Right atrium auricular region (tissue), 2 donors: ENCODE measurements around the gene ARHGEF12. TPM values are rescaled to one million over a fixed set of nuclear protein-coding genes. Genes with fewer than 3 reads are reported as not detected.

Source experiments
- DNase-seq: peaks from one replicate; pipeline ENCODE4 v3.0.0-alpha.2; 2019; ENCODE audit warnings: low spot score
- H3K27ac ChIP-seq, 2 donors: fragments of 200-600 bp; sonication (generic); 1 replicate in 1 of 2; 2 replicates in 1 of 2; pipeline ENCODE4 v1.5.1; 2016 to 2019
- H3K27me3 ChIP-seq, 2 donors: fragments of 200-600 bp; sonication (generic); one replicate each; pipeline versions ENCODE4 v1.5.1 to v1.6.0; 2017 to 2019
- H3K36me3 ChIP-seq: fragments of 200-600 bp; sonication (generic); one replicate; pipeline ENCODE4 v1.5.1; 2016
- H3K4me1 ChIP-seq, 2 donors: fragments of 200-600 bp; sonication (generic); one replicate each; pipeline versions ENCODE4 v1.5.1 to v1.6.0; 2017 to 2019
- H3K4me3 ChIP-seq, 2 donors: fragments of 200-600 bp; sonication (generic); 1 replicate in 1 of 2; 2 replicates in 1 of 2; pipeline ENCODE4 v1.5.1; 2017 to 2019; ENCODE audit warnings: mild to moderate bottlenecking in 1 of 2, moderate library complexity in 1 of 2
- H3K9me3 ChIP-seq, 2 donors: fragments of 200-600 bp; sonication (generic); one replicate each; pipeline ENCODE4 v1.5.1; 2019
- total RNA-seq, 2 donors: library from RNA; depleted of rRNA; stranded (reverse); fragments of >200 nt; gene quantifications; one replicate each; pipeline ENCODE4 v1.1.0, GENCODE V29; 2016
- TF ChIP-seq, protein P1 (sequence below), 2 donors: fragments of 200-600 bp; sonication (generic); IDR thresholded peaks; one replicate each; pipeline ENCODE4 v1.5.1; 2019; ENCODE audit warnings: antibody characterized with exemption in 2 of 2

ARHGEF12 gene
- total RNA-seq, 2 donors from 2014 or later, result 84.0 to 87.2 TPM

DNA sequence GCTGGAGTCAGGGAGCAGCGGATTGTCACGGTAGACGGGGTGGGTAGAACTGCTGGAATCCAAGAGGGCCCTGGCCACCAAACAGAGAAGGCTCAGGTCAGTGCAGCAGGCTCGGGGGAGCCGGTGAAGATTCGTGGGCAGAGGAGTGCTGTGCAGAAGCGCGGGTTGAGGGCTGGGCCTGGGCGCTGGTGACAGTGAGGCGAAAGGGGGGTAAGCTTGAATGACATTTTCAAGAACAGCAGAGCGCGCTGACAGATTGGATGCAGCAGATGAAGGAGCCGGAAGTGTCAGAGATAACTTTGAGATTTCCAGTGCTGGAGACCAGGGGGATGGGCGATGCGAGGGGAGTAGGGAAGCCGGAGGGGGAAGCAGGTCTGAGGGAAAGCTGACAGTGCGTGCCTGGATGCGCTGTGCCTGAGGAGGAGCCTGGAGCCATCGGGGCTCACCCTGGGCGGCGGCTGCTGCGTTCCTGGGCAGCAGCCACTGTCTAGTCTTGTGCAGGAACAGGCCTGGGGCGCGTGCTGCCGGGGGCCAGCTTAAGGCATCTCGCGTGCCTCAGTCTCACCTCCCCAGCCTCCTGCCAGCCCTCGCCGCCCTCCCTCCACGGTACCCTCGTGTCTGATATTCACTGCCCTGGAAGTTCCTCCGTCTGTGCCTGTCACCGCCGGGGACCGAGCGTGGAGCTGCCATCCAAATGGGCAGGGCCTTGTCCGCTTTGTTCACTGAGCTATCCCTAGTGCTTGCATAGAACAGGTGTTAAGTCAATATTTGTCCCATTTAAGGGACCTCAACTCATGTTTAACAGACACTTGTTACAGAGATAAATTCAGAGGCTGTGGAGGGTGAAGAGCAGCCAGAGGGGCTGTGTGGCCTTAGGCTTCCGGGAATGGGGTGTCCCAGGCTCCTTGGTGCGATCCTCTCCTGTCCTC, 180.5 kb downstream of the ARHGEF12 start:
- Histone ChIP-seq H3K27me3 (no peaks in the 10 kb centered on the region), H3K9me3 (no peaks in the 10 kb centered on the region), H3K4me1 (peaks cover 0 to 17% of the 10 kb centered on the region in 2 donors), H3K36me3 (no peaks in the 10 kb centered on the region), H3K4me3 (no peak overlapping the region), H3K27ac (peak overlapping the region; percentile 64 to 66)
- DNase-seq, result no peak
- TF ChIP-seq, protein P1, sequence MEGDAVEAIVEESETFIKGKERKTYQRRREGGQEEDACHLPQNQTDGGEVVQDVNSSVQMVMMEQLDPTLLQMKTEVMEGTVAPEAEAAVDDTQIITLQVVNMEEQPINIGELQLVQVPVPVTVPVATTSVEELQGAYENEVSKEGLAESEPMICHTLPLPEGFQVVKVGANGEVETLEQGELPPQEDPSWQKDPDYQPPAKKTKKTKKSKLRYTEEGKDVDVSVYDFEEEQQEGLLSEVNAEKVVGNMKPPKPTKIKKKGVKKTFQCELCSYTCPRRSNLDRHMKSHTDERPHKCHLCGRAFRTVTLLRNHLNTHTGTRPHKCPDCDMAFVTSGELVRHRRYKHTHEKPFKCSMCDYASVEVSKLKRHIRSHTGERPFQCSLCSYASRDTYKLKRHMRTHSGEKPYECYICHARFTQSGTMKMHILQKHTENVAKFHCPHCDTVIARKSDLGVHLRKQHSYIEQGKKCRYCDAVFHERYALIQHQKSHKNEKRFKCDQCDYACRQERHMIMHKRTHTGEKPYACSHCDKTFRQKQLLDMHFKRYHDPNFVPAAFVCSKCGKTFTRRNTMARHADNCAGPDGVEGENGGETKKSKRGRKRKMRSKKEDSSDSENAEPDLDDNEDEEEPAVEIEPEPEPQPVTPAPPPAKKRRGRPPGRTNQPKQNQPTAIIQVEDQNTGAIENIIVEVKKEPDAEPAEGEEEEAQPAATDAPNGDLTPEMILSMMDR (IDR thresholded peaks at IDR 0.05), result no peak

DNA sequence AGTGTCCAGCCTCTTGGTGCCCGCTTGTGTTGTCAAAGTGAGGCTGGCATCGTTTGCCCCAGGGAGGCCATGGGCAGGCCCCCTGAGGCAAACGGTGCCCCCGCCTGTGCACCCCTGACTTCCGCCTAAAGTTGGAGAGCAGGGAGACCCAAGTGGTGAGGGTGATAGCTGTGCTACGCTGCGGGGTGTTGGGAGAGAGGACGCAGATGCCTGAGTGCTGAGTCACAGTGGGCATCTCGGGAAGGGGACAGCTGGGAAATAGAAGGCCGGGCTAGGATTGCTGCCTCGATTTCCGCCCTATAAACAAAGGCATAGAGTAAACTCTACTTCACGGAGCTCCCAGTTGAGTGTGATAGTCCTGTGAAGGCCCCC, 181.2 kb downstream of the ARHGEF12 start:
- H3K4me1 ChIP-seq, result peaks cover 0 to 11% of the 10 kb centered on the region in 2 donors
- no peaks in the 10 kb centered on the region for H3K36me3 ChIP-seq
- no peak overlapping the region for H3K4me3 ChIP-seq
- TF ChIP-seq, protein P1 (IDR thresholded peaks at IDR 0.05), result no peak
- H3K27me3 ChIP-seq, result no peaks in the 10 kb centered on the region
- no peaks in the 10 kb centered on the region for H3K9me3 ChIP-seq
- H3K27ac ChIP-seq, result peak overlapping the region; percentile 64 to 66
- DNase-seq, result no peak

DNA sequence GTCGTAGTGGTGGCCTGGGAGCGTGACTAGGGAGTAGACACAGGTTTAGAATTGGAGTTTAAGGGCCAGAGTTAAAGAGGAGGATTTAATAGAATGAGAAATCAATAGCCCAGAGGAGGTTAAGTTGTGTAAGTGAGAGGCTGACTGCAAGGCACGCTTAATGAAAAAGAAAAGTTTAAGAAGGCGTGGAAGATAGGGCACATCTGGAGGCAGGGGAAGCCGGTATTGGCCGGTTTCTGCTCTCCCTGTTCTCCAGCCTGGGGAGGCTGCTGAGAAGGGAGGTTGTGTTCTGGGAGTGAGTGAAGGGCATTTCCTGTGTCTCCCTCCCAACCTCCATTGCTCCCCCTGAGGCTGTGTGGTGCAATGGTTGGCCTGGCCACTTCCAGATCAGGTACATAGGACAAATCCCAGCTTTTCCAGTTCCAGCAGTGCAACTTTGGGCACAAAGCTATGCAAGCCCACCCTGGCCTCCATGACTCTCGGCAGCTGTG, 181.6 kb downstream of the ARHGEF12 start:
- H3K27ac ChIP-seq, result peak overlapping the region in 1 of 2 donors; percentile 66
- no peaks in the 10 kb centered on the region for H3K36me3 ChIP-seq
- TF ChIP-seq, protein P1 (IDR thresholded peaks at IDR 0.05), result no peak
- H3K4me3 ChIP-seq, result no peak overlapping the region
- no peaks in the 10 kb centered on the region for H3K9me3 ChIP-seq
- peaks cover 0 to 11% of the 10 kb centered on the region in 2 donors for H3K4me1 ChIP-seq
- H3K27me3 ChIP-seq, result no peaks in the 10 kb centered on the region
- DNase-seq, result no peak

DNA sequence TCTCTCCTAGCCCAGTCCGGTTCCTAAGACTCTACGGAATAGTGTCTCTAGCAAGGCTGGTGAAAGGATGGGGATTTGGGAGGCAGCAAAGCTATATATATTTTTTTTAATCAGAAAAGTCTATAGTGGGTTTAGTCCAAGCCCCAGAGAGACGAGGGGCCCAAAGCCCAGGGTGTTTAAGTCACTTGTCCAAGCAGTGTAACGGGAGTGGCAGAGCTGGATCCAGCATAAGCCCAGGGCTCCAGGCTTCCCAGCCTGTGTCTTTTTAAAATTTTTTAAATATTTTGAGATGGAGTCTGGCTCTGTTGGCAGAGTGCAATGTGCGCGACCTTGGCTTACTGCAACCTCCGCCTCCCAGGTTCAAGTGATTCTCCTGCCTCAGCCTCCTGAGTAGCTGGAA, 182.1 kb downstream of the ARHGEF12 start:
- H3K36me3 ChIP-seq, result no peaks in the 10 kb centered on the region
- H3K4me3 ChIP-seq, result no peak overlapping the region
- no peaks in the 10 kb centered on the region for H3K27me3 ChIP-seq
- H3K27ac ChIP-seq, result no peak overlapping the region
- H3K4me1 ChIP-seq, result peaks cover 0 to 11% of the 10 kb centered on the region in 2 donors
- H3K9me3 ChIP-seq, result no peaks in the 10 kb centered on the region
- TF ChIP-seq, protein P1 (IDR thresholded peaks at IDR 0.05), result no peak
- DNase-seq, result no peak

DNA sequence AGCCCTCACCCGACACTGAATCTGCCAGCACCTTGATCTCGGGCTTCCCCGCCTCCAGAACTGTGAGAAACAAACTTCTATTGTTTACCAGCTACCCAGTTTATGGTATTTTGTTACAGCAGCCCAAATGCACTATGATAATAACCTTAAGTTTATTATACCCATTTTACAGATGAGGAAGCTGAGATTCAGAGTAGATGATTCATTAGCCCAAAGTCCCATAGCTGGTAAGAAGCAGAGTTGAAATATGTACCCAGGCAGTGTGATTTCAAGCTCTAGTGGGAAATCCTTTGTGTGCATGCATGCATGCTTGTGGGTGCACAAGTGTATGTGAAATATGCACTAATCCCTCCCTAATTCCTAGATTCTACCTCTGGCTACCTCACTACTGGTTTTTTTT, 183.3 kb downstream of the ARHGEF12 start:
- Histone ChIP-seq H3K4me3 (no peak overlapping the region), H3K36me3 (no peaks in the 10 kb centered on the region), H3K9me3 (no peaks in the 10 kb centered on the region), H3K27ac (no peak overlapping the region), H3K4me1 (peaks cover 0 to 11% of the 10 kb centered on the region in 2 donors), H3K27me3 (no peaks in the 10 kb centered on the region)
- no peak for DNase-seq
- TF ChIP-seq, protein P1 (IDR thresholded peaks at IDR 0.05), result no peak
